ENCODE data around the gene RBCK1. TPM values are rescaled to one million over a fixed set of nuclear protein-coding genes. Genes with fewer than 3 reads are reported as not detected.

Gene RBCK1
- total and polyA plus RNA-seq, 10 of the 15 experiments (the other 5 are each of a cell fraction or from before 2014, with no cell fraction given) = 14.1 to 99.7 (median 76.0) TPM

DNA sequence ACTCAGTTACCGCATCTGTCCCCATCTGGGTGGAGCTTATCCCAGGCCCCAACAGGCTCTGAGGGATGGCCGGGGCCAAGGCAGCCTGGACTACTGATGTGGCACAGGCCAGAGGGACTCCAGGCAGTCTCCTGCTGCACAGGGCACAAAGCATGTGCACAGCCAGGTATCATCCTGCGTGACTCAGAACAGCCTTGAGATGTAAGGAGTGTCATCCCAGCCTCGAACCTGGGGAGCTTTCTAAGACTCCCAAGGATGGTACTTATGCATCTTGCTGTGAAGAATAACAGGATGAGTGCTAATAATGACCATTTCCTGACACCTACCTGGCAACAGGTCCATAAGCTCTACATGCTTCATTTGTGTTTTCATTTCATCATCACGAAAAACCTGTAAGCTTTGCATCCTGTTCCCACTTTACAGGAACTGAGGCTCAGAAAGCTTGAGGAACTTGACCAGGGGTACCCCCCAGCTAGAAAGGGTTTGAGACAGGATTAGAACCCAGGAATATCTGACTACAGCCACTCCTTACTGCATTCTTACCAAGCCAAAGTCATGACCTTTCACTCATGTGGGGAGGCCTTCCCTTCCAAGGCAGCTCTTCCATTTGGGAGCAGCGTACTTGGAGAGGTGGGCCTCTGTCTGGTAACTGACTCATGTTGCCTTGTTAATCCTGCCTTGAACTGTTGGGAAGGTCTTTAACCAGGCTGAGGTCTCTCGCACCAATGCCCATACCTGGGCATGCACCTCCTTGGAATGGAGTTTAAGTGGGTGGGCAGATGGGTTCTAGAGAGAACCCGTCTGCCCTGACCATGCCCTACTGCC, 25.6 kb upstream of the RBCK1 start:
- Histone ChIP-seq H3K4me3 (peak overlapping the region; percentile 67; the same call in 1 of the 2 replicates), H3K9ac (ENCODE audit: control insufficient read depth, insufficient read depth, low read length) (no peak overlapping the region), H3K9me3 (replicated peaks; ENCODE audit: control insufficient read depth, insufficient read depth, low read length) (no peaks in the 10 kb centered on the region), H3K27me3 (replicated peaks in 1 of 2; ENCODE audit: control insufficient read depth in 2 of 2, insufficient read depth in 2 of 2, low read length in 1 of 2) (no peaks in the 10 kb centered on the region), H3K4me1 (ENCODE audit: control insufficient read depth, insufficient read depth, low read length) (peaks cover 10% of the 10 kb centered on the region), H2AFZ (ENCODE audit: control insufficient read depth, low read depth, low read length) (no peak overlapping the region), H4K20me1 (ENCODE audit: control insufficient read depth, insufficient read depth) (no peaks in the 10 kb centered on the region), H3K36me3 (ENCODE audit: control insufficient read depth in 2 of 2, insufficient read depth in 2 of 2, low read length in 1 of 2) (no peaks in the 10 kb centered on the region), H3K27ac (ENCODE audit: control insufficient read depth, insufficient read depth) (no peak overlapping the region), H3K4me2 (ENCODE audit: control insufficient read depth, insufficient read depth) (peak overlapping the region; percentile 76), H3K79me2 (ENCODE audit: control insufficient read depth, insufficient read depth, low read length) (peaks cover 16% of the 10 kb centered on the region)
- 48% methylated on average over 8 of the region's 8 CpGs for WGBS (ENCODE audit: insufficient coverage, insufficient replicate concordance, low lambda C conversion rate, missing lambda C conversion rate)
- ChIA-PET CTCF (interaction anchor here (1.0 to 1.4 kb wide), 5 partner anchors 9 to 155 kb away, joined by 3 to 6 read pairs (median 4); no protein-coding TSS in a partner anchor), SMC1A (ENCODE audit: uncharacterized antibody, unreplicated experiment) (interaction anchor here (0.7 to 1.6 kb wide), 7 partner anchors 9 to 96 kb away, joined by 3 to 4 read pairs (median 3); no protein-coding TSS in a partner anchor), POLR2A (interaction anchor here (1.2 to 1.3 kb wide), 2 partner anchors 25 to 51 kb away, joined by 3 to 4 read pairs; no protein-coding TSS in a partner anchor), RAD21 (ENCODE audit: unreplicated experiment) (interaction anchor here (1.2 kb wide), 1 partner anchor 25 kb away, joined by 4 read pairs; no protein-coding TSS in a partner anchor)
- BruUV-seq (replicated peaks) = TSS peak; percentile 51
- DNase-seq (ENCODE audit: low read depth, low spot score) (no peak), FAIRE-seq (peak; percentile 18), ATAC-seq (peak; percentile 12)
- in situ Hi-C loops (cut with MboI) = no loop called here
- intact Hi-C loops (cut with micrococcal nuclease; ENCODE audit: unreplicated experiment) = no loop called here
- TF ChIP-seq, protein P1, sequence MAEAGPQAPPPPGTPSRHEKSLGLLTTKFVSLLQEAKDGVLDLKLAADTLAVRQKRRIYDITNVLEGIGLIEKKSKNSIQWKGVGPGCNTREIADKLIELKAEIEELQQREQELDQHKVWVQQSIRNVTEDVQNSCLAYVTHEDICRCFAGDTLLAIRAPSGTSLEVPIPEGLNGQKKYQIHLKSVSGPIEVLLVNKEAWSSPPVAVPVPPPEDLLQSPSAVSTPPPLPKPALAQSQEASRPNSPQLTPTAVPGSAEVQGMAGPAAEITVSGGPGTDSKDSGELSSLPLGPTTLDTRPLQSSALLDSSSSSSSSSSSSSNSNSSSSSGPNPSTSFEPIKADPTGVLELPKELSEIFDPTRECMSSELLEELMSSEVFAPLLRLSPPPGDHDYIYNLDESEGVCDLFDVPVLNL (IDR thresholded peaks at IDR 0.05; ENCODE audit: low read depth, low read length) = no peak
- TF ChIP-seq BHLHE40 (IDR thresholded peaks at IDR 0.05; ENCODE audit: borderline replicate concordance in 1 of 2, low read depth in 2 of 2, low read length in 1 of 2) (no peak), ZNF217 (IDR thresholded peaks at IDR 0.05) (no peak), GATAD2B (conservative IDR thresholded peaks at IDR 0.05; ENCODE audit: low read depth) (no peak), NFIC (IDR thresholded peaks at IDR 0.05; ENCODE audit: low read depth, low read length) (no peak), DPF2 (IDR thresholded peaks at IDR 0.05) (no peak), EED (IDR thresholded peaks at IDR 0.05; ENCODE audit: low read depth) (no peak), NFXL1 (IDR thresholded peaks at IDR 0.05; ENCODE audit: borderline replicate concordance) (no peak), BRCA1 (IDR thresholded peaks at IDR 0.05; ENCODE audit: low read depth, low read length) (no peak), FOXK2 (IDR thresholded peaks at IDR 0.05) (no peak), ZZZ3 (IDR thresholded peaks at IDR 0.05; ENCODE audit: control insufficient read depth, insufficient read length, low read depth) (no peak), NFYB (IDR thresholded peaks at IDR 0.05; ENCODE audit: insufficient read depth, low read depth, low read length) (no peak), NR2C1 (IDR thresholded peaks at IDR 0.05) (no peak), EP300 (IDR thresholded peaks at IDR 0.05; ENCODE audit: borderline replicate concordance in 1 of 2, control insufficient read depth in 1 of 2, low read depth in 2 of 2, low read length in 2 of 2) (no peak), MEF2B (IDR thresholded peaks at IDR 0.05; ENCODE audit: partially characterized antibody, poor library complexity, severe bottlenecking) (no peak)
- TF ChIP-seq, protein P2, sequence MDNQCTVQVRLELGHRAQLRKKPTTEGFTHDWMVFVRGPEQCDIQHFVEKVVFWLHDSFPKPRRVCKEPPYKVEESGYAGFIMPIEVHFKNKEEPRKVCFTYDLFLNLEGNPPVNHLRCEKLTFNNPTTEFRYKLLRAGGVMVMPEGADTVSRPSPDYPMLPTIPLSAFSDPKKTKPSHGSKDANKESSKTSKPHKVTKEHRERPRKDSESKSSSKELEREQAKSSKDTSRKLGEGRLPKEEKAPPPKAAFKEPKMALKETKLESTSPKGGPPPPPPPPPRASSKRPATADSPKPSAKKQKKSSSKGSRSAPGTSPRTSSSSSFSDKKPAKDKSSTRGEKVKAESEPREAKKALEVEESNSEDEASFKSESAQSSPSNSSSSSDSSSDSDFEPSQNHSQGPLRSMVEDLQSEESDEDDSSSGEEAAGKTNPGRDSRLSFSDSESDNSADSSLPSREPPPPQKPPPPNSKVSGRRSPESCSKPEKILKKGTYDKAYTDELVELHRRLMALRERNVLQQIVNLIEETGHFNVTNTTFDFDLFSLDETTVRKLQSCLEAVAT (IDR thresholded peaks at IDR 0.05) = no peak
- TF ChIP-seq, protein P3, sequence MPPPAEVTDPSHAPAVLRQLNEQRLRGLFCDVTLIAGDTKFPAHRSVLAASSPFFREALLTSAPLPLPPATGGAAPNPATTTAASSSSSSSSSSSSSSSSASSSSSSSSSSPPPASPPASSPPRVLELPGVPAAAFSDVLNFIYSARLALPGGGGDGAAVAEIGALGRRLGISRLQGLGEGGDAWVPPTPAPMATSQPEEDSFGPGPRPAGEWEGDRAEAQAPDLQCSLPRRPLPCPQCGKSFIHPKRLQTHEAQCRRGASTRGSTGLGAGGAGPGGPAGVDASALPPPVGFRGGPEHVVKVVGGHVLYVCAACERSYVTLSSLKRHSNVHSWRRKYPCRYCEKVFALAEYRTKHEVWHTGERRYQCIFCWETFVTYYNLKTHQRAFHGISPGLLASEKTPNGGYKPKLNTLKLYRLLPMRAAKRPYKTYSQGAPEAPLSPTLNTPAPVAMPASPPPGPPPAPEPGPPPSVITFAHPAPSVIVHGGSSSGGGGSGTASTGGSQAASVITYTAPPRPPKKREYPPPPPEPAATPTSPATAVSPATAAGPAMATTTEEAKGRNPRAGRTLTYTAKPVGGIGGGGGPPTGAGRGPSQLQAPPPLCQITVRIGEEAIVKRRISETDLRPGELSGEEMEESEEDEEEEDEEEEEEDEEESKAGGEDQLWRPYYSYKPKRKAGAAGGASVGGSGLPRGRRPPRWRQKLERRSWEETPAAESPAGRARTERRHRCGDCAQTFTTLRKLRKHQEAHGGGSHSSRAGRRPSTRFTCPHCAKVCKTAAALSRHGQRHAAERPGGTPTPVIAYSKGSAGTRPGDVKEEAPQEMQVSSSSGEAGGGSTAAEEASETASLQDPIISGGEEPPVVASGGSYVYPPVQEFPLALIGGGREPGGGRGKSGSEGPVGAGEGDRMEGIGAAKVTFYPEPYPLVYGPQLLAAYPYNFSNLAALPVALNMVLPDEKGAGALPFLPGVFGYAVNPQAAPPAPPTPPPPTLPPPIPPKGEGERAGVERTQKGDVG (CRISPR knock-in tag; IDR thresholded peaks at IDR 0.05) = no peak

Measured in GM12878 (cell line).